Liver (tissue), 9 donors: Measurements from ENCODE around the gene SLIT1. TPM values are rescaled to one million over a fixed set of nuclear protein-coding genes. Genes with fewer than 3 reads are reported as not detected.

Source experiments
- DNase-seq: peaks from one replicate; pipeline ENCODE4 v3.0.0-alpha.2; 2017; ENCODE audit warnings: low spot score
- H3K27ac ChIP-seq, 2 donors: one replicate each; pipeline ENCODE4 v1.7.0; 2013; ENCODE audit warnings: inconsistent platforms in 2 of 2, low read length in 2 of 2, control low read depth in 1 of 2, low read depth in 1 of 2, mild to moderate bottlenecking in 1 of 2
- H3K27me3 ChIP-seq, 4 donors: one replicate each; pipeline versions ENCODE4 v1.6.1 to v1.7.0; 2013; ENCODE audit warnings: low read length in 3 of 4, inconsistent platforms in 1 of 4, mild to moderate bottlenecking in 1 of 4, moderate library complexity in 1 of 4; ENCODE audit not compliant: control insufficient read depth in 4 of 4, insufficient read depth in 4 of 4
- H3K36me3 ChIP-seq, 4 donors: one replicate each; pipeline versions ENCODE4 v1.6.1 to v1.7.0; 2013; ENCODE audit warnings: low read length in 3 of 4, mild to moderate bottlenecking in 3 of 4, low read depth in 1 of 4, moderate library complexity in 1 of 4; ENCODE audit not compliant: control insufficient read depth in 4 of 4, insufficient read depth in 3 of 4
- H3K4me1 ChIP-seq, 4 donors: one replicate each; pipeline versions ENCODE4 v1.6.1 to v1.7.0; 2013; ENCODE audit warnings: low read length in 3 of 4, mild to moderate bottlenecking in 3 of 4, moderate library complexity in 1 of 4; ENCODE audit not compliant: control insufficient read depth in 4 of 4, insufficient read depth in 4 of 4
- H3K4me3 ChIP-seq, 3 donors: one replicate each; pipeline versions ENCODE4 v1.6.1 to v1.7.0; 2013; ENCODE audit warnings: low read length in 3 of 3, control low read depth in 1 of 3, low read depth in 1 of 3, mild to moderate bottlenecking in 1 of 3
- H3K9ac ChIP-seq, 2 donors: one replicate each; pipeline ENCODE4 v1.7.0; 2013; ENCODE audit warnings: low read length in 2 of 2, mild to moderate bottlenecking in 2 of 2, moderate library complexity in 2 of 2, control low read depth in 1 of 2, low read depth in 1 of 2
- H3K9me3 ChIP-seq, 4 donors: one replicate each; pipeline versions ENCODE4 v1.6.1 to v1.7.0; 2013; ENCODE audit warnings: low read length in 3 of 4; ENCODE audit not compliant: control insufficient read depth in 4 of 4
- ATF3 ChIP-seq: IDR thresholded peaks from 2 replicates; pipeline ENCODE4 v1.6.1; 2016; ENCODE audit warnings: antibody characterized with exemption
- EGR1 ChIP-seq, 2 donors: IDR thresholded peaks; 2 replicates each; pipeline ENCODE4 v1.6.1; 2016 to 2018; ENCODE audit warnings: antibody characterized with exemption in 2 of 2, low read depth in 2 of 2
- FOXA1 ChIP-seq: IDR thresholded peaks from 2 replicates; pipeline ENCODE4 v1.6.1; 2016; ENCODE audit warnings: antibody characterized with exemption
- FOXA2 ChIP-seq: IDR thresholded peaks from 2 replicates; pipeline ENCODE4 v1.6.1; 2016; ENCODE audit warnings: antibody characterized with exemption
- GABPA ChIP-seq, 2 donors: IDR thresholded peaks in 1 of 2; conservative IDR thresholded peaks in 1 of 2; 2 replicates each; pipeline ENCODE4 v1.6.1; 2016; ENCODE audit warnings: antibody characterized with exemption in 2 of 2, mild to moderate bottlenecking in 1 of 2, moderate library complexity in 1 of 2
- HNF4A ChIP-seq, 2 donors: conservative IDR thresholded peaks; 2 replicates each; pipeline ENCODE4 v1.6.1; 2016; ENCODE audit warnings: antibody characterized with exemption in 2 of 2, mild to moderate bottlenecking in 2 of 2
- HNF4G ChIP-seq: IDR thresholded peaks from 2 replicates; pipeline ENCODE4 v1.6.1; 2016; ENCODE audit warnings: antibody characterized with exemption
- JUND ChIP-seq, 2 donors: IDR thresholded peaks; 2 replicates each; pipeline ENCODE4 v1.6.1; 2016; ENCODE audit warnings: antibody characterized with exemption in 2 of 2
- MAX ChIP-seq: IDR thresholded peaks from 2 replicates; pipeline ENCODE4 v1.6.1; 2016; ENCODE audit warnings: antibody characterized with exemption
- NR2F2 ChIP-seq: IDR thresholded peaks from 2 replicates; pipeline ENCODE4 v1.6.1; 2016; ENCODE audit warnings: antibody characterized with exemption
- RAD21 ChIP-seq, 2 donors: IDR thresholded peaks; 2 replicates each; pipeline ENCODE4 v1.6.1; 2016; ENCODE audit warnings: antibody characterized with exemption in 2 of 2, mild to moderate bottlenecking in 2 of 2
- REST ChIP-seq: IDR thresholded peaks from 2 replicates; pipeline ENCODE4 v1.6.1; 2016; ENCODE audit warnings: antibody characterized with exemption, mild to moderate bottlenecking
- RXRA ChIP-seq, 2 donors: IDR thresholded peaks; 2 replicates each; pipeline ENCODE4 v1.6.1; 2017 to 2018; ENCODE audit warnings: antibody characterized with exemption in 2 of 2, mild to moderate bottlenecking in 1 of 2
- TAF1 ChIP-seq: conservative IDR thresholded peaks from 2 replicates; pipeline ENCODE4 v1.6.1; 2016; ENCODE audit warnings: antibody characterized with exemption, mild to moderate bottlenecking
- ZBTB33 ChIP-seq: IDR thresholded peaks from 2 replicates; pipeline ENCODE4 v1.6.1; 2016; ENCODE audit warnings: antibody characterized with exemption
- WGBS: extraction: QIAGEN DNeasy Blood & Tissue Kit; methylation state at CpG from one replicate; pipeline ENCODE4 v1.1.7; 2013; 5-methylcytosine and 5-hydroxymethylcytosine counted together
- polyA plus RNA-seq, 2 donors: library from polyadenylated mRNA; stranded (reverse) in 1 of 2; unstranded in 1 of 2; fragments of 200-250 nt in 1 of 2; fragments of >200 nt in 1 of 2; fragmentation: Nextera tagmentation in 1 of 2; extraction: Ambion mirVana in 1 of 2; gene quantifications; one replicate each; pipeline versions ENCODE4 v1.2.1 to v1.2.3, GENCODE V29; 2013 to 2015
- total RNA-seq, 2 donors: library from RNA; depleted of rRNA; stranded (reverse); fragments of >200 nt; gene quantifications; one replicate each; pipeline ENCODE4 v1.2.3, GENCODE V29; 2014
- donor health status: healthy.
- donor health status: healthy.
- donor health status: healthy.
- donor health status: healthy.
- donor health status: healthy.

Gene SLIT1
- total and polyA plus RNA-seq, 4 donors: under 0.01 to 0.14 (median 0.06) TPM

GRCh38 chr10:97047083-97047736 lies 138.5 kb downstream of the SLIT1 start:
- Histone ChIP-seq H3K9ac (no peak overlapping the region), H3K36me3 (no peaks in the 10 kb centered on the region), H3K27me3 (no peaks in the 10 kb centered on the region), H3K4me1 (no peaks in the 10 kb centered on the region), H3K9me3 (no peaks in the 10 kb centered on the region), H3K27ac (no peak overlapping the region), H3K4me3 (no peak overlapping the region)
- DNase-seq: no peak
- 85% methylated on average over 5 of the region's 5 CpGs for WGBS
- TF ChIP-seq TAF1: no peak
- TF ChIP-seq GABPA (IDR thresholded peaks at IDR 0.05 in 1 of 2, conservative IDR thresholded peaks at IDR 0.05 in 1 of 2): no peak
- TF ChIP-seq ZBTB33: no peak
- no peak for TF ChIP-seq FOXA1
- TF ChIP-seq REST: no peak
- TF ChIP-seq NR2F2: no peak
- TF ChIP-seq EGR1 (IDR thresholded peaks at IDR 0.05; ENCODE audit: low read depth in 2 of 2): no peak
- no peak for TF ChIP-seq FOXA2
- TF ChIP-seq HNF4G: no peak
- no peak for TF ChIP-seq JUND (IDR thresholded peaks at IDR 0.05)
- TF ChIP-seq RXRA (IDR thresholded peaks at IDR 0.05): no peak
- TF ChIP-seq RAD21 (IDR thresholded peaks at IDR 0.05): no peak

GRCh38 chr10:97046456-97047082 lies 139.2 kb downstream of the SLIT1 start:
- Histone ChIP-seq H3K27me3 (no peaks in the 10 kb centered on the region), H3K36me3 (no peaks in the 10 kb centered on the region), H3K27ac (no peak overlapping the region), H3K4me1 (no peaks in the 10 kb centered on the region), H3K9ac (no peak overlapping the region), H3K9me3 (no peaks in the 10 kb centered on the region), H3K4me3 (no peak overlapping the region)
- 85% methylated on average over 11 of the region's 11 CpGs for WGBS
- DNase-seq: no peak
- no peak for TF ChIP-seq FOXA1
- TF ChIP-seq REST: no peak
- TF ChIP-seq HNF4G: no peak
- no peak for TF ChIP-seq RXRA (IDR thresholded peaks at IDR 0.05)
- no peak for TF ChIP-seq MAX
- no peak for TF ChIP-seq JUND (IDR thresholded peaks at IDR 0.05)
- TF ChIP-seq TAF1: no peak
- TF ChIP-seq EGR1 (IDR thresholded peaks at IDR 0.05; ENCODE audit: low read depth in 2 of 2): no peak
- TF ChIP-seq NR2F2: no peak
- TF ChIP-seq ATF3: no peak
- no peak for TF ChIP-seq HNF4A (conservative IDR thresholded peaks at IDR 0.05)
